Osteoblast (primary cell): ENCODE results near the gene PLCXD3. TPM values are rescaled to one million over a fixed set of nuclear protein-coding genes. Genes with fewer than 3 reads are reported as not detected.

Experiments used
- DNase-seq: peaks from one replicate; pipeline ENCODE4 v3.0.0; 2011; ENCODE audit warnings: low spot score, mixed read lengths; ENCODE audit not compliant: insufficient read length; ENCODE audit errors: missing footprints
- H2AFZ ChIP-seq: 2 replicates; pipeline ENCODE4 v1.6.0; 2011; ENCODE audit warnings: mild to moderate bottlenecking, low read length
- H3K27ac ChIP-seq: 2 replicates; pipeline ENCODE4 v1.5.1; 2011; ENCODE audit warnings: mild to moderate bottlenecking, low read depth, low read length, moderate library complexity
- H3K27me3 ChIP-seq: 2 replicates; pipeline ENCODE4 v1.6.0; 2012; ENCODE audit warnings: mild to moderate bottlenecking, control low read depth, inconsistent platforms, low read length, moderate library complexity; ENCODE audit not compliant: insufficient read depth
- H3K36me3 ChIP-seq: 2 replicates; pipeline ENCODE4 v1.5.1; 2011; ENCODE audit warnings: mild to moderate bottlenecking, low read length, control low read depth, moderate library complexity; ENCODE audit not compliant: insufficient read depth
- H3K4me1 ChIP-seq: 2 replicates; pipeline ENCODE4 v1.5.1; 2011; ENCODE audit warnings: mild to moderate bottlenecking, low read length, control low read depth, moderate library complexity; ENCODE audit not compliant: insufficient read depth
- H3K4me2 ChIP-seq: 2 replicates; pipeline ENCODE4 v1.6.0; 2011; ENCODE audit warnings: mild to moderate bottlenecking, low read length; ENCODE audit not compliant: insufficient read depth
- H3K4me3 ChIP-seq: fragments of 200-600 bp; sonication (generic); 3 replicates; pipeline ENCODE4 v1.5.1; 2012; ENCODE audit warnings: mild to moderate bottlenecking, low read length, inconsistent platforms; ENCODE audit not compliant: insufficient read depth
- H3K79me2 ChIP-seq: 2 replicates; pipeline ENCODE4 v1.6.0; 2012; ENCODE audit warnings: mild to moderate bottlenecking, low read length, control low read depth, inconsistent platforms; ENCODE audit not compliant: insufficient read depth
- H3K9me3 ChIP-seq: 2 replicates; pipeline ENCODE4 v1.5.1; 2011; ENCODE audit warnings: low read depth, low read length, control low read depth
- H4K20me1 ChIP-seq: 2 replicates; pipeline ENCODE4 v1.6.0; 2012; ENCODE audit warnings: mild to moderate bottlenecking, low read length, control low read depth; ENCODE audit not compliant: insufficient read depth
- CTCF ChIP-seq: IDR thresholded peaks from 2 replicates; pipeline ENCODE4 v1.5.1; 2011; ENCODE audit warnings: mild to moderate bottlenecking, low read depth, low read length, moderate library complexity; ENCODE audit errors: extremely low read depth
- total RNA-seq: library from RNA; depleted of rRNA; stranded (reverse); fragments of >200 nt; gene quantifications from 2 replicates; pipeline ENCODE4 v1.2.3, GENCODE V29; 2012

PLCXD3 gene
- total RNA-seq, 1 donor: 0.36 TPM

- Histone ChIP-seq H4K20me1 (no peaks in the 10 kb centered on the region), H3K9me3 (no peaks in the 10 kb centered on the region), H3K27ac (no peak overlapping the region), H3K27me3 (no peaks in the 10 kb centered on the region), H3K36me3 (no peaks in the 10 kb centered on the region), H3K4me3 (no peak overlapping the region), H3K79me2 (no peaks in the 10 kb centered on the region), H3K4me2 (no peak overlapping the region), H2AFZ (no peak overlapping the region), H3K4me1 (no peaks in the 10 kb centered on the region)
- DNase-seq: no peak
- TF ChIP-seq CTCF: no peak
Measured at GRCh38 chr5:41286696-41287095, 223.7 kb downstream of the PLCXD3 start.

DNA sequence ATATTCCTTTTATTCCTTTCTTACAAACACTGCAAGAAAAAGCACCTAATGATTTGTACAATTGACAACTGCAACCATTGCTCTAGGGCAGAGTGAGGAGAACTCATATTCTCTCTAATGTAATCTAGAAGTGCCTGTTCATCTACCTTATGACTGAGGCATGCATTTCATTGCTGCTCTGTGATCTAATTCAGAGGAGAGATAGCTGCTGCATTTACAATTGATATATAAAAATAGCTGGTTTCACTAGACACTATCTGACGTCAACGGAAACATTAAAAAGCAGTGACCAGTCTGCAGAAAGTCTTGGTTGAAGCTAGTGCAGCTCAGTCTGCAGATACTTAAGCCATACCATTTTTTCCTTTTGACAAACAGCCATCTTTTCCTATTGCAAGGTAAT lies 224.2 kb downstream of the PLCXD3 start:
- no peak for DNase-seq
- H3K36me3 ChIP-seq: no peaks in the 10 kb centered on the region
- H2AFZ ChIP-seq: no peak overlapping the region
- no peaks in the 10 kb centered on the region for H3K4me1 ChIP-seq
- H4K20me1 ChIP-seq: no peaks in the 10 kb centered on the region
- H3K27me3 ChIP-seq: no peaks in the 10 kb centered on the region
- H3K4me2 ChIP-seq: no peak overlapping the region
- H3K4me3 ChIP-seq: no peak overlapping the region
- no peaks in the 10 kb centered on the region for H3K9me3 ChIP-seq
- no peak for TF ChIP-seq CTCF
- no peak overlapping the region for H3K27ac ChIP-seq
- no peaks in the 10 kb centered on the region for H3K79me2 ChIP-seq

DNA sequence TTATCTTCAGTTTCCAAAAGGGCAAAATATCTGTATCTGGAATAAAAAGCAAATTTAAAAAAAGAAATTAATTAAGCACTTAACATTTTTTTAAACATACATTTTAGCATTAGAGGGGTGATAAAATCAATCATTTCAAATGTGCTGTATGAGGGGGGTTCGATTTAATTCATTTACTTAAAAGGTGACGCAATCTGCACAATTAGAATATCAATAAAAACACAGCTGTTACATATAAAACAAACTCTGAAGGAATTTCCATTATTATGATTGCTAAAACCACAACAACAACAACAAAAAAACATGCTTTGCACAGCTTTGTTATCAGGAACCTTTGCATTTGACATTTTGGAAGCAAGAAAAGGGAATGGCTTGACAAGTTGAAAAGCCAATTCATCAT lies 225.5 kb downstream of the PLCXD3 start:
- no peaks in the 10 kb centered on the region for H4K20me1 ChIP-seq
- H3K4me1 ChIP-seq: no peaks in the 10 kb centered on the region
- H3K4me3 ChIP-seq: no peak overlapping the region
- H2AFZ ChIP-seq: no peak overlapping the region
- no peak for TF ChIP-seq CTCF
- no peaks in the 10 kb centered on the region for H3K36me3 ChIP-seq
- H3K27me3 ChIP-seq: no peaks in the 10 kb centered on the region
- no peak overlapping the region for H3K27ac ChIP-seq
- H3K79me2 ChIP-seq: no peaks in the 10 kb centered on the region
- no peak overlapping the region for H3K4me2 ChIP-seq
- DNase-seq: no peak
- no peaks in the 10 kb centered on the region for H3K9me3 ChIP-seq

GRCh38 chr5:41281215-41281810 lies 229.1 kb downstream of the PLCXD3 start:
- Histone ChIP-seq H3K4me1 (no peaks in the 10 kb centered on the region), H3K79me2 (no peaks in the 10 kb centered on the region), H4K20me1 (no peaks in the 10 kb centered on the region), H2AFZ (peak overlapping the region; percentile 21), H3K9me3 (no peaks in the 10 kb centered on the region), H3K36me3 (no peaks in the 10 kb centered on the region), H3K4me2 (no peak overlapping the region), H3K4me3 (no peak overlapping the region), H3K27ac (no peak overlapping the region), H3K27me3 (no peaks in the 10 kb centered on the region)
- DNase-seq: no peak
- no peak for TF ChIP-seq CTCF
